Naive thymus-derived CD8-positive, alpha-beta T cell (primary cell): ENCODE data around the gene MPV17L. TPM values are rescaled to one million over a fixed set of nuclear protein-coding genes. Genes with fewer than 3 reads are reported as not detected.
"Not testable (repeated sequence)": the region's sequence is repeated elsewhere in the genome, so short reads cannot be mapped to it uniquely, and the experiment has no call there.

Source experiments
- ATAC-seq, 2 donors: fragments of 150-1000 bp; cut with Tn5 transposase in 1 of 2; sonication (Bioruptor Pico), chemical (Tn5 transposase) in 1 of 2; 1 replicate in 1 of 2; 2 replicates in 1 of 2; pipeline ENCODE4 v1.10.0; 2021; ENCODE audit warnings: mild to moderate bottlenecking in 2 of 2, moderate library complexity in 2 of 2
- POLR2A ChIA-PET: fragments of 350-600 bp; sonication (Branson Sonifier 250); formaldehyde crosslinking; loops from one replicate; lab custom pipeline; 2021; ENCODE audit warnings: antibody characterized with exemption; lab: Charles Lee
- DNase-seq, 10 donors: peaks; one replicate each; pipeline versions ENCODE4 v3.0.0 to v3.0.0-alpha.2; 2020 to 2022
- H3K27ac Mint-ChIP-seq, 10 donors: one replicate each; pipeline ENCODE4 v1.8.0; 2020 to 2022; ENCODE audit warnings: mild to moderate bottlenecking in 10 of 10, mixed read lengths in 10 of 10, moderate library complexity in 4 of 10, inconsistent platforms in 1 of 10
- H3K27me3 Mint-ChIP-seq, 5 donors: one replicate each; pipeline ENCODE4 v1.8.0; 2021 to 2022; ENCODE audit warnings: mixed read lengths in 5 of 5
- H3K36me3 Mint-ChIP-seq, 3 donors: one replicate each; pipeline ENCODE4 v1.8.0; 2020 to 2022; ENCODE audit warnings: mixed read lengths in 3 of 3, mild to moderate bottlenecking in 2 of 3, inconsistent platforms in 1 of 3
- H3K4me1 Mint-ChIP-seq, 4 donors: one replicate each; pipeline ENCODE4 v1.8.0; 2021 to 2022; ENCODE audit warnings: mixed read lengths in 4 of 4
- H3K4me3 Mint-ChIP-seq, 10 donors: one replicate each; pipeline ENCODE4 v1.8.0; 2020 to 2022; ENCODE audit warnings: mild to moderate bottlenecking in 10 of 10, mixed read lengths in 10 of 10, moderate library complexity in 6 of 10, inconsistent platforms in 1 of 10
- H3K9me3 Mint-ChIP-seq, 9 donors: one replicate each; pipeline ENCODE4 v1.8.0; 2020 to 2022; ENCODE audit warnings: mixed read lengths in 9 of 9, mild to moderate bottlenecking in 3 of 9, inconsistent platforms in 1 of 9, moderate library complexity in 1 of 9
- polyA plus RNA-seq, 3 donors: library from polyadenylated mRNA; unstranded; fragments of 300-500 nt; fragmentation: Illumina TruSeq; gene quantifications; one replicate each; pipeline ENCODE4 v1.2.3, GENCODE V29; 2021
- total RNA-seq, 8 experiments: library from RNA in 2 of 8; stranded (reverse) in 2 of 8; gene quantifications; one replicate each; pipeline ENCODE4 v1.2.3 and lab custom pipeline; 2021 to 2026

The MPV17L gene
- total and polyA plus RNA-seq, 5 experiments from 2014 or later: not detected

DNA sequence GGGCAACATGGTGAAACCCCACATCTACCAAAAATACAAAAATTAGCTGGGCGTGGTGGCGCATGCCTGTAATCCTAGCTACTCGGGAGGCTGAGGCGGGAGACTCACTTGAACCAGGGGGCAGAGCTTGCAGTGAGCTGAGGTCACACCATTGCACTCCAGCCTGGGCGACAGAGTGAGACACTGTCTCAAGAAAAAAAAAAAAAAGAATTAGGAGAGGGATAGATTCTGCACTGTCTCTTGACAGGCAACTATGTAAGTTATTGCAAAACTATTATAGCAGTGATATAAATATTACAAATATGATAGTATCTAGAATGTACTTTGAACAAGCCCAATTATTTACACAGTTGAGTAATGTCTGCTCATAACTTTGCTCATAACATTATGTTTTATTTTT lies 46.6 kb downstream of the MPV17L start:
- H3K27me3 Mint-ChIP-seq, DNase-seq, ATAC-seq, H3K4me3 Mint-ChIP-seq, H3K4me1 Mint-ChIP-seq, H3K36me3 Mint-ChIP-seq, POLR2A ChIA-PET: not testable (repeated sequence)
- peaks cover 0 to 20% (median 5%) of the 10 kb centered on the region in 9 donors for H3K9me3 Mint-ChIP-seq
- peak overlapping the region in 1 of 10 donors; percentile 24 for H3K27ac Mint-ChIP-seq

GRCh38 chr16:15443753-15444152 lies 48.2 kb downstream of the MPV17L start:
- peaks cover 0 to 4% (median 0%) of the 10 kb centered on the region in 5 donors for H3K27me3 Mint-ChIP-seq
- no peak overlapping the region for H3K4me3 Mint-ChIP-seq
- H3K9me3 Mint-ChIP-seq: peaks cover 0 to 20% (median 5%) of the 10 kb centered on the region in 9 donors
- peaks cover 0 to 7% (median 0%) of the 10 kb centered on the region in 3 donors for H3K36me3 Mint-ChIP-seq
- ATAC-seq (no peak), DNase-seq (no peak)
- H3K4me1 Mint-ChIP-seq: no peaks in the 10 kb centered on the region
- H3K27ac Mint-ChIP-seq: no peak overlapping the region
- POLR2A ChIA-PET: interaction anchor here (0.6 kb wide), 1 partner anchor 12 kb away, joined by 3 read pairs; no protein-coding TSS in a partner anchor

DNA sequence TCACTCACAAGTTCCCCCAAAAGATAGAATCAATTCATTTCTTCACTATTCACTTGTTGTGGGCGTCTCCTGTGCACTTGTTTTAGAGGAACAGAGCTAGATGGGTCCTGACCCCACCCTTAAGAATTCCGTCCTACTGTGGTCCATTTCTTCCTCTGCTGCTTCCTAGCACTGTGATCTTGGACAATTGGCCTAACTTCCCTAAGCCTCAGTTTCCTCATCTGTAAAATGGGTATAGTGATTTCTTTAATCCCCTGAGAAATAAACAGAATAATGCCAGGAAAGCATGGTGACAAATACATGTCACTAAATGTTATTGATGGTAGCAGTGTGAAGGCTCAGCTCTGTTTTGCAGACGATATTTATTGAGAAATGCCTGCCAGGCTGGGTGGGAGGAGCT lies 48.7 kb downstream of the MPV17L start:
- no peak overlapping the region for H3K4me3 Mint-ChIP-seq
- H3K36me3 Mint-ChIP-seq: peaks cover 0 to 7% (median 0%) of the 10 kb centered on the region in 3 donors
- POLR2A ChIA-PET: interaction anchor here (0.6 kb wide), 1 partner anchor 12 kb away, joined by 3 read pairs; no protein-coding TSS in a partner anchor
- no peak for DNase-seq
- no peaks in the 10 kb centered on the region for H3K4me1 Mint-ChIP-seq
- peaks cover 0 to 20% (median 5%) of the 10 kb centered on the region in 9 donors for H3K9me3 Mint-ChIP-seq
- H3K27ac Mint-ChIP-seq: no peak overlapping the region
- ATAC-seq: no peak
- peaks cover 0 to 4% (median 0%) of the 10 kb centered on the region in 5 donors for H3K27me3 Mint-ChIP-seq

GRCh38 chr16:15445450-15445849 lies 49.9 kb downstream of the MPV17L start:
- POLR2A ChIA-PET: no interaction called here
- H3K4me3 Mint-ChIP-seq: no peak overlapping the region
- H3K27ac Mint-ChIP-seq: no peak overlapping the region
- H3K9me3 Mint-ChIP-seq: peaks cover 0 to 20% (median 5%) of the 10 kb centered on the region in 9 donors
- H3K4me1 Mint-ChIP-seq: no peaks in the 10 kb centered on the region
- H3K36me3 Mint-ChIP-seq: peaks cover 0 to 7% (median 0%) of the 10 kb centered on the region in 3 donors
- DNase-seq (no peak), ATAC-seq (no peak)
- peaks cover 0 to 4% (median 0%) of the 10 kb centered on the region in 5 donors for H3K27me3 Mint-ChIP-seq

DNA sequence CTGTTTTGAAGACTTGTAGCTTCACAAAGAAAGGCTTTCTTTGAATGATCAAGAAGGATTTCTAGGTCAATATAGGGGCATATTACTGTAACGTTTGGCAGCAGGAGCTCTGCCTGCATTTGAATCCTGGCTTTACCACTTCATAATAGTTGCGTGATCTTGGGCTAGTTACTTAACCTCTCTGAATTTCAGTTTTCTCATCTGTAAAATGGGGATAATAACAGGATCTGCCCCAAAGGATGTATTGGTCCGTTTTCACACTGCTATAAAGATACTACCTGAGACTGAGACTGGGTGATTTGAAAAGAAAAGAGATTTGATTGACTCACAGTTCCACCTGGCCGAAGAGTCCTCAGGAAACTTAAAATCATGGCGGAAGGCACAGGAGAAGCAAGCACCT lies 51.3 kb downstream of the MPV17L start:
- Mint-ChIP-seq H3K4me1 (no peaks in the 10 kb centered on the region), H3K36me3 (peaks cover 0 to 7% (median 0%) of the 10 kb centered on the region in 3 donors), H3K27me3 (peaks cover 0 to 4% (median 0%) of the 10 kb centered on the region in 5 donors), H3K9me3 (peaks cover 0 to 20% (median 5%) of the 10 kb centered on the region in 9 donors), H3K4me3 (no peak overlapping the region), H3K27ac (no peak overlapping the region)
- DNase-seq: no peak
- no peak for ATAC-seq
- POLR2A ChIA-PET: no interaction called here

DNA sequence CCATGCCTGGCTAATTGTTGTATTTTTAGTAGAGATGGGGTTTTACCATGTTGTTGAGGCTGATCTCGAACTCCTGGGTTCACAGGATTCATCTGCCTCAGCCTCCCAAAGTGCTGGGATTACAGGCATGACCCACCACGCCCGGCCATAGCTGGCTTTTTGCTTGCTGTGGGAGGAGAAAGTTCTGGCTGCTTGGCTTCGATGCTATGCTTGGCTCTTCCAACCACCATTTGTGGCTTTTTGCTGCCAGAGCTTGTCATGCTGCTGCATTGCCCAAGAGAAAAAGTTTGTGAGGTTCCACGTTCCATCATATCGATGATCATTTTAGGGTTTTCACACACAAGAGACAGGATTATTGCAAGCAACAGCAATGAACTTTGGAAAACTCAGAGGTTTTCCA lies 55.1 kb downstream of the MPV17L start:
- DNase-seq (no peak), ATAC-seq (no peak)
- Mint-ChIP-seq H3K4me3 (no peak overlapping the region), H3K4me1 (peaks cover 0 to 2% (median 0%) of the 10 kb centered on the region in 4 donors), H3K36me3 (no peaks in the 10 kb centered on the region), H3K27me3 (peaks cover 0 to 7% (median 1%) of the 10 kb centered on the region in 5 donors), H3K27ac (no peak overlapping the region), H3K9me3 (peaks cover 0 to 7% (median under 1%) of the 10 kb centered on the region in 9 donors)
- POLR2A ChIA-PET: no interaction called here

- peaks cover 0 to 2% (median 0%) of the 10 kb centered on the region in 4 donors for H3K4me1 Mint-ChIP-seq
- no peak overlapping the region for H3K4me3 Mint-ChIP-seq
- DNase-seq (no peak), ATAC-seq (no peak)
- peaks cover 0 to 1% (median 0%) of the 10 kb centered on the region in 9 donors for H3K9me3 Mint-ChIP-seq
- POLR2A ChIA-PET: no interaction called here
- H3K27me3 Mint-ChIP-seq: peaks cover 0 to 7% (median 1%) of the 10 kb centered on the region in 5 donors
- H3K27ac Mint-ChIP-seq: peak overlapping the region in 1 of 10 donors; percentile 13
- H3K36me3 Mint-ChIP-seq: no peaks in the 10 kb centered on the region
Measured at GRCh38 chr16:15451098-15451731, 55.7 kb downstream of the MPV17L start.

- H3K4me3 Mint-ChIP-seq: no peak overlapping the region
- H3K9me3 Mint-ChIP-seq: no peaks in the 10 kb centered on the region
- peaks cover 0 to 7% (median 1%) of the 10 kb centered on the region in 5 donors for H3K27me3 Mint-ChIP-seq
- no peak for DNase-seq
- POLR2A ChIA-PET: no interaction called here
- H3K36me3 Mint-ChIP-seq: no peaks in the 10 kb centered on the region
- H3K27ac Mint-ChIP-seq: peak overlapping the region in 1 of 10 donors; percentile 65
- ATAC-seq: no peak
- H3K4me1 Mint-ChIP-seq: peaks cover 0 to 2% (median 0%) of the 10 kb centered on the region in 4 donors
Measured at GRCh38 chr16:15452246-15452855, 56.8 kb downstream of the MPV17L start.

GRCh38 chr16:15453296-15453695 lies 57.7 kb downstream of the MPV17L start:
- H3K9me3 Mint-ChIP-seq, ATAC-seq, H3K4me1 Mint-ChIP-seq, POLR2A ChIA-PET, H3K4me3 Mint-ChIP-seq, H3K36me3 Mint-ChIP-seq, DNase-seq, H3K27ac Mint-ChIP-seq: not testable (repeated sequence)
- peaks cover 0 to 11% (median 1%) of the 10 kb centered on the region in 5 donors for H3K27me3 Mint-ChIP-seq

DNA sequence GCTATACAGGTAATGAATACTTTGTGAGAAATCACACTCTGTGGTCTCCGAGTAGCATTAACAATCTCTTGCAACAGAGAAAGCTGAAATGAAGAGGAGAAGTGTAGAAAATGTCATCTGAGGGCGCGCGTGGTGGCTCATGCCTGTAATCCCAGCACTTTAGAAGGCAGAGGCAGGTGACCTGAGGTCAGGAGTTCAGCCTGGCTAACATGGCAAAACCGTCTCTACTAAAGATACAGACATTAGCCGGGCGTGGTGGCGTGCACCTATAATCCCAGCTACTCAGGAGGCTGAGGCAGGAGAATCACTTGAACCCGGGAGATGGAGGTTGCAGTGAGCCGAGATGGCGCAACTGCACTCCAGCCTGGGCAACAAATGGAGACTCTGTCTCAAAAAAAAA lies 59.4 kb downstream of the MPV17L start:
- H3K4me3 Mint-ChIP-seq, H3K9me3 Mint-ChIP-seq, POLR2A ChIA-PET, ATAC-seq, H3K4me1 Mint-ChIP-seq, H3K27ac Mint-ChIP-seq, DNase-seq, H3K36me3 Mint-ChIP-seq: not testable (repeated sequence)
- H3K27me3 Mint-ChIP-seq: peaks cover 0 to 15% (median 1%) of the 10 kb centered on the region in 5 donors

DNA sequence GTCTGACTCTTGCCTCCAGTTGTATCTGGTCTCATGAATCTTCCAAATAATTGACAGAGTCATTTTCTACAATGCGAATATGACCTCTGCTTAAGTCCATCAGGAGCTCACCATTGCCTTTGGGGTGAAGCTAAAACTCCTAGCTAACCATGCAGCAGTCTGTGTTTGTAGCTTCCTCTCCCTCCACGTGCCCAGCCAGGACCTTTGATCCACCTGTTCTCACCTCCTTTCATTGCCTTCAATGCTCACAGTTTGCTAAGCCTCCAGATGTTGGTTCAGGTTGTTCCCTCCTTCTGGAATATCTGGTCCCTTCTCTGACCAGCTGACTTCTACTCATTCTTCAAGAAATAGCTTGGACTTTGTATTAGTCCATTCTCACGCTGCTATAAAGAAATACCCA lies 61.8 kb downstream of the MPV17L start:
- Mint-ChIP-seq H3K9me3 (no peaks in the 10 kb centered on the region), H3K4me1 (peaks cover 0 to 2% (median 0%) of the 10 kb centered on the region in 4 donors), H3K27me3 (peaks cover 0 to 18% (median 2%) of the 10 kb centered on the region in 5 donors), H3K36me3 (no peaks in the 10 kb centered on the region), H3K27ac (no peak overlapping the region), H3K4me3 (no peak overlapping the region)
- DNase-seq (no peak), ATAC-seq (no peak)
- POLR2A ChIA-PET: no interaction called here

- Mint-ChIP-seq H3K27me3 (peaks cover 0 to 18% (median 1%) of the 10 kb centered on the region in 5 donors), H3K9me3 (no peaks in the 10 kb centered on the region), H3K4me3 (no peak overlapping the region), H3K4me1 (peaks cover 0 to 2% (median 0%) of the 10 kb centered on the region in 4 donors), H3K36me3 (no peaks in the 10 kb centered on the region), H3K27ac (peak overlapping the region in 1 of 10 donors; percentile 63)
- no peak for DNase-seq
- no peak for ATAC-seq
- POLR2A ChIA-PET: no interaction called here
Measured at GRCh38 chr16:15457958-15458357, 62.4 kb downstream of the MPV17L start.

DNA sequence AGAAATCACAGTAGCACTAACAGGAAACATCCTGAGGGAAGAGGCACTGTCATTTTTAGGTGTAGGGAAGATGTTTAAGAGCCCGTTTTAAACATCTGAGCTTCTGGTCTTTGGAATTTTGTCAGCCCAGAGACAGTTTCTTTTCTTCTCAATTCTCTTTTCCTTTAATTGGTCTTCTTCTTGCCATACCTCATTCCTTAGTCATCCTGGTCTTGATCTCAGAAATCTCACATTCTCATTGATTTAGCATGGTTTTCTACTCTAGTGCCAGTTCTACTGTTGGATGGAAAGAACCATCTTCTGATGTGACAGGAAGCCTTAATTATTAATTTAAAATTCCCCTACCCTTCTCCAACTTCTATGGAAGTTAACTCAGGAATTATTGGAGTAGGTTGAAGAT lies 64.2 kb downstream of the MPV17L start:
- no peak overlapping the region for H3K4me3 Mint-ChIP-seq
- peaks cover 0 to 15% (median 0%) of the 10 kb centered on the region in 5 donors for H3K27me3 Mint-ChIP-seq
- no peaks in the 10 kb centered on the region for H3K4me1 Mint-ChIP-seq
- DNase-seq: no peak
- POLR2A ChIA-PET: no interaction called here
- H3K9me3 Mint-ChIP-seq: no peaks in the 10 kb centered on the region
- H3K27ac Mint-ChIP-seq: no peak overlapping the region
- ATAC-seq: no peak
- no peaks in the 10 kb centered on the region for H3K36me3 Mint-ChIP-seq
